Measurements from ENCODE around the gene BATF2.

Gene BATF2

GRCh38 chr11:64970731-64971151, 26.0 kb downstream of the BATF2 start:
- no peak for DNase-seq (ENCODE audit: low read depth, low spot score)

GRCh38 chr11:64969209-64969608, 27.6 kb downstream of the BATF2 start:
- DNase-seq (ENCODE audit: low read depth, low spot score) = no peak

- no peak for DNase-seq (ENCODE audit: low read depth, low spot score)
Observed at GRCh38 chr11:64967375-64967774, 29.4 kb downstream of the BATF2 start.

- no peak for DNase-seq (ENCODE audit: low read depth, low spot score)
Observed at GRCh38 chr11:64963072-64963631, 33.6 kb downstream of the BATF2 start.

- no peak for DNase-seq (ENCODE audit: low read depth, low spot score)
Observed at GRCh38 chr11:64960719-64961118, 36.1 kb downstream of the BATF2 start.

- no peak for DNase-seq (ENCODE audit: low read depth, low spot score)
Observed at GRCh38 chr11:64959498-64959897, 37.3 kb downstream of the BATF2 start.

GRCh38 chr11:64954201-64954600, 42.6 kb downstream of the BATF2 start:
- no peak for DNase-seq (ENCODE audit: low read depth, low spot score)

- DNase-seq (ENCODE audit: low read depth, low spot score) = no peak
Observed at GRCh38 chr11:64951529-64951928, 45.2 kb downstream of the BATF2 start.

GRCh38 chr11:64947208-64947814, 49.5 kb downstream of the BATF2 start:
- no peak for DNase-seq (ENCODE audit: low read depth, low spot score)
